Smooth muscle cell (in vitro differentiated cells): ENCODE measurements around the gene DDX50. TPM values are rescaled to one million over a fixed set of nuclear protein-coding genes. Genes with fewer than 3 reads are reported as not detected.

Source experiments
- DNase-seq: peaks from one replicate; lab custom pipeline; 2025; ENCODE audit not compliant: unreplicated experiment; lab: John Stamatoyannopoulos, UW
- H2AFZ ChIP-seq: fragments of 200-600 bp; sonication (generic); 2 replicates; pipeline ENCODE4 v1.6.0; 2016; ENCODE audit warnings: antibody characterized with exemption, low read depth, mild to moderate bottlenecking
- H3F3A ChIP-seq: fragments of 200-600 bp; sonication (generic); 2 replicates; pipeline ENCODE4 v1.6.0; 2017; ENCODE audit warnings: antibody characterized with exemption, low read depth
- H3K27ac ChIP-seq: fragments of 200-600 bp; sonication (generic); 2 replicates; pipeline ENCODE4 v1.5.1; 2016; ENCODE audit warnings: low read depth, mild to moderate bottlenecking
- H3K27me3 ChIP-seq: fragments of 200-600 bp; sonication (generic); 2 replicates; pipeline ENCODE4 v1.6.1; 2016; ENCODE audit warnings: low read depth, mild to moderate bottlenecking
- H3K36me3 ChIP-seq: fragments of 200-600 bp; sonication (generic); 2 replicates; pipeline ENCODE4 v1.5.1; 2016; ENCODE audit warnings: low read depth
- H3K4me1 ChIP-seq: fragments of 200-600 bp; sonication (generic); 2 replicates; pipeline ENCODE4 v1.5.1; 2016; ENCODE audit warnings: low read depth
- H3K4me2 ChIP-seq: fragments of 200-600 bp; sonication (generic); 2 replicates; pipeline ENCODE4 v1.6.0; 2016; ENCODE audit warnings: mild to moderate bottlenecking
- H3K4me3 ChIP-seq: fragments of 200-600 bp; sonication (generic); 2 replicates; pipeline ENCODE4 v1.5.1; 2016; ENCODE audit warnings: mild to moderate bottlenecking
- H3K79me2 ChIP-seq: fragments of 200-600 bp; sonication (generic); 2 replicates; pipeline ENCODE4 v1.6.0; 2016; ENCODE audit warnings: low read depth, mild to moderate bottlenecking
- H3K9ac ChIP-seq: fragments of 200-600 bp; sonication (generic); 2 replicates; pipeline ENCODE4 v1.6.0; 2016; ENCODE audit warnings: low read depth
- H3K9me3 ChIP-seq: fragments of 200-600 bp; sonication (generic); replicated peaks from 2 replicates; pipeline ENCODE4 v1.5.1; 2016; ENCODE audit warnings: low read depth
- H4K20me1 ChIP-seq: fragments of 200-600 bp; sonication (generic); 2 replicates; pipeline ENCODE4 v1.6.0; 2016; ENCODE audit warnings: low read depth
- WGBS: methylation state at CpG from one replicate; pipeline ENCODE4 v1.1.7; 2016; ENCODE audit warnings: low lambda C conversion rate; 5-methylcytosine and 5-hydroxymethylcytosine counted together
- polyA plus RNA-seq: library from polyadenylated mRNA; unstranded; fragments of >200 nt; fragmentation: Nextera tagmentation; extraction: Ambion mirVana; gene quantifications from 2 replicates; pipeline ENCODE4 v1.2.1, GENCODE V29; 2016
- total RNA-seq: library from RNA; depleted of rRNA; stranded (reverse); fragments of >200 nt; gene quantifications from 2 replicates; pipeline ENCODE4 v1.2.3, GENCODE V29; 2014
- TF ChIP-seq, protein P1 (sequence below): fragments of 200-600 bp; sonication (generic); IDR thresholded peaks from 2 replicates; pipeline ENCODE4 v1.5.1; 2017; ENCODE audit warnings: borderline replicate concordance, mild to moderate bottlenecking, antibody characterized with exemption; ENCODE audit not compliant: insufficient read depth, poor library complexity, severe bottlenecking

The DDX50 gene
- total and polyA plus RNA-seq, 2 experiments from 2014 or later: 35.9 to 42.9 TPM

DNA sequence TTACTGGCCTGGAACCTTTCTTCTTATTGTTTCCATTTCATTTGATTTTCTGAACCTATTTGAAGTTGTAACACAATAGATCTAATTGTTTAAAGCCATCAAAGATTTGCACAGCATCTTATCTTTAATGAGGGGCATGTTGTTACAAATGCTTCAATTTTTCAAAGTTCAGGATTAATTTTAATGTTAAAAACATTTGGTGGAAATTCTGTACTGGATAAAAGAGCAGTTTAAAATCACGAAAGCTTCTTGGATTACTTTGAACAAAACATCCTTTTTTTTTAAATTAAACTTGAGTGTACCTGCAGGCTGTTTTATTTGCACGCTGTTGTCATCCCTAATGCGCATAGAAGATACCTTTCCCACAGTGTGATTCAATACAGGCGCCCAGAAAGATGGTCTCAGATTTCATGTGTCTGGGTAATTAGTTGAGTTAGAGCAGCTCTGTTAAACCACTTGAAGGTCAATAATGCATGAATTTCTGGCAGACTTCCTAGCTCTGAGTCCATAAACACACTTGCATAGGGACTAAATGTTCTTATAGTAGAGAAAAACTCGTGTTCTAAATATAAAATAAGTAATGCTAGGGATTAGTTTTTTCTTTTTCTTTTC lies 29.3 kb upstream of the DDX50 start:
- Histone ChIP-seq H4K20me1 (no peaks in the 10 kb centered on the region), H3K9ac (no peak overlapping the region), H3K27ac (peak overlapping the region; percentile 43), H3F3A (no peaks in the 10 kb centered on the region), H2AFZ (no peak overlapping the region), H3K4me3 (no peak overlapping the region), H3K4me1 (peaks cover 44% of the 10 kb centered on the region), H3K4me2 (peak overlapping the region; percentile 11), H3K9me3 (no peaks in the 10 kb centered on the region), H3K36me3 (no peaks in the 10 kb centered on the region), H3K79me2 (no peaks in the 10 kb centered on the region), H3K27me3 (no peaks in the 10 kb centered on the region)
- TF ChIP-seq, protein P1, sequence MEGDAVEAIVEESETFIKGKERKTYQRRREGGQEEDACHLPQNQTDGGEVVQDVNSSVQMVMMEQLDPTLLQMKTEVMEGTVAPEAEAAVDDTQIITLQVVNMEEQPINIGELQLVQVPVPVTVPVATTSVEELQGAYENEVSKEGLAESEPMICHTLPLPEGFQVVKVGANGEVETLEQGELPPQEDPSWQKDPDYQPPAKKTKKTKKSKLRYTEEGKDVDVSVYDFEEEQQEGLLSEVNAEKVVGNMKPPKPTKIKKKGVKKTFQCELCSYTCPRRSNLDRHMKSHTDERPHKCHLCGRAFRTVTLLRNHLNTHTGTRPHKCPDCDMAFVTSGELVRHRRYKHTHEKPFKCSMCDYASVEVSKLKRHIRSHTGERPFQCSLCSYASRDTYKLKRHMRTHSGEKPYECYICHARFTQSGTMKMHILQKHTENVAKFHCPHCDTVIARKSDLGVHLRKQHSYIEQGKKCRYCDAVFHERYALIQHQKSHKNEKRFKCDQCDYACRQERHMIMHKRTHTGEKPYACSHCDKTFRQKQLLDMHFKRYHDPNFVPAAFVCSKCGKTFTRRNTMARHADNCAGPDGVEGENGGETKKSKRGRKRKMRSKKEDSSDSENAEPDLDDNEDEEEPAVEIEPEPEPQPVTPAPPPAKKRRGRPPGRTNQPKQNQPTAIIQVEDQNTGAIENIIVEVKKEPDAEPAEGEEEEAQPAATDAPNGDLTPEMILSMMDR: no peak
- no peak for DNase-seq
- 33% methylated on average over 5 of the region's 5 CpGs for WGBS

- no peaks in the 10 kb centered on the region for H3K9me3 ChIP-seq
- H2AFZ ChIP-seq: peak overlapping the region; percentile 27
- no peaks in the 10 kb centered on the region for H3K27me3 ChIP-seq
- H3K27ac ChIP-seq: no peak overlapping the region
- 75% methylated on average over 15 of the region's 15 CpGs for WGBS
- no peaks in the 10 kb centered on the region for H3K79me2 ChIP-seq
- no peaks in the 10 kb centered on the region for H4K20me1 ChIP-seq
- H3K4me2 ChIP-seq: no peak overlapping the region
- H3K4me1 ChIP-seq: peaks cover 42% of the 10 kb centered on the region
- no peak overlapping the region for H3K4me3 ChIP-seq
- H3F3A ChIP-seq: no peaks in the 10 kb centered on the region
- H3K36me3 ChIP-seq: no peaks in the 10 kb centered on the region
- no peak for DNase-seq
- H3K9ac ChIP-seq: no peak overlapping the region
- TF ChIP-seq, protein P1: no peak
Measured at GRCh38 chr10:68876246-68877138, 24.6 kb upstream of the DDX50 start.

DNA sequence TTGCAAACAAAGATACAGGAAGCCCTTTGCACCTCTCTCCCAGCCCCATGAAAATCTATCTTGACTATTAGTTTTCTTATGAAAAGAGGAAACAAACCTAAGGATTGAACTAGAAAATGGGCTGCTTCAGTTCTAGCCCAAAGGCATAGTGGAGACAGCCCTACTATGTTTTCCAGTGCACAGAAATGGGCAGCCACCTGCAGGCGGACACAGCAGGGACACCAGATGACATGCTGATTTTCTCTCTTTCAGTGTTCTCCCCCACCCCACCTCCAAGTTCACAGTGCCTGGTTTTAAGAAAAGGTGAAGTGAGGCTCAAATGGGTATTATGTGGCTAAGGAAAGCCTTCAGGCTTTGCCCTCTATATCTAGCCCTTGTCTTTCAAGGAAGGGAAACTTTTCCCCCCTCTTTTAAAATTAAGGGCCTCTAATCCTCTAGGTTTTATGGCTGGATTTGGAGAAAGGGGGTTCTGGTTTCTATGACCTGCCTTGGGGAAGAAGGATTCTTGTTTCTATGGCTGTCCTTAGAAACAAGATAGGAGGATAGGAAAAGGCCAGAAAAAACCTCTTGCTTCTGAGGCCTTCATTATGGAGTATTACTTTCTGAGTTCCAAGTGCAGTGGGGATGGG lies 23.5 kb upstream of the DDX50 start:
- TF ChIP-seq, protein P1: no peak
- Histone ChIP-seq H3K27me3 (no peaks in the 10 kb centered on the region), H3K9me3 (no peaks in the 10 kb centered on the region), H3K4me3 (no peak overlapping the region), H3K9ac (no peak overlapping the region), H2AFZ (no peak overlapping the region), H4K20me1 (no peaks in the 10 kb centered on the region), H3K4me1 (peaks cover 33% of the 10 kb centered on the region), H3K79me2 (no peaks in the 10 kb centered on the region), H3K36me3 (no peaks in the 10 kb centered on the region), H3K4me2 (no peak overlapping the region), H3F3A (no peaks in the 10 kb centered on the region), H3K27ac (no peak overlapping the region)
- 64% methylated on average over 1 of the region's 1 CpG for WGBS
- DNase-seq: no peak
